ENCODE data around the gene FYN. TPM values are rescaled to one million over a fixed set of nuclear protein-coding genes. Genes with fewer than 3 reads are reported as not detected.

FYN gene
- total and polyA plus RNA-seq, 2 of the 8 experiments (the other 6 are each of a cell fraction or from before 2014, with no cell fraction given) = 46.8 to 97.2 TPM

- Histone ChIP-seq H3K79me1 (ENCODE audit: low read depth, low read length) (peaks cover 2% of the 10 kb centered on the region; the same call in 1 of the 2 replicates), H2BK20ac (ENCODE audit: low read length) (no peak overlapping the region), H4K20me1 (replicated peaks in 1 of 2; ENCODE audit: control insufficient read depth in 1 of 2, insufficient read depth in 2 of 2, low read length in 2 of 2) (peaks cover 1 to 3% of the 10 kb centered on the region in 2 experiments), H3K9me3 (ENCODE audit: insufficient read depth in 2 of 2, low read depth in 1 of 2, low read length in 1 of 2) (no peaks in the 10 kb centered on the region), H3K9ac (replicated peaks in 1 of 4; ENCODE audit: extremely low read depth in 1 of 4, low read depth in 3 of 4, low read length in 3 of 4) (no peak overlapping the region), H2BK12ac (ENCODE audit: low read depth, low read length) (no peak overlapping the region), H4K5ac (ENCODE audit: insufficient read length, low read depth, low read length) (no peak overlapping the region), H2AFZ (ENCODE audit: low read length) (no peak overlapping the region), H2BK120ac (replicated peaks; ENCODE audit: low read depth, low read length) (no peak overlapping the region), H3K56ac (replicated peaks; ENCODE audit: insufficient read length, low read depth, low read length) (no peak overlapping the region), H3K4me1 (replicated peaks in 1 of 4; ENCODE audit: control insufficient read depth in 3 of 4, insufficient read depth in 4 of 4, low read length in 3 of 4) (no peaks in the 10 kb centered on the region), H3K4me3 (ENCODE audit: extremely low read depth in 1 of 4, insufficient read depth in 2 of 4, low read depth in 3 of 4, low read length in 4 of 4) (no peak overlapping the region), H3K79me2 (ENCODE audit: control insufficient read depth in 1 of 2, insufficient read depth in 2 of 2, low read length in 2 of 2) (no peaks in the 10 kb centered on the region), H3K23ac (ENCODE audit: insufficient read length) (no peak overlapping the region), H4K8ac (ENCODE audit: extremely low read depth, insufficient read depth, low read length) (no peak overlapping the region), H2BK15ac (ENCODE audit: low read length) (no peak overlapping the region), H2AK5ac (ENCODE audit: low read depth, low read length) (no peak overlapping the region), H3K27ac (ENCODE audit: low read depth, low read length) (no peak overlapping the region), H3K18ac (ENCODE audit: extremely low read depth, low read length) (no peak overlapping the region), H3K23me2 (ENCODE audit: low read depth, low read length) (no peaks in the 10 kb centered on the region), H3K14ac (ENCODE audit: insufficient read length) (no peak overlapping the region), H3K4ac (replicated peaks; ENCODE audit: insufficient read length, low read depth, low read length) (no peak overlapping the region), H2BK5ac (ENCODE audit: low read depth, low read length) (no peak overlapping the region), H3K27me3 (replicated peaks in 1 of 4; ENCODE audit: control insufficient read depth in 3 of 4, extremely low read depth in 1 of 4, insufficient read depth in 3 of 4, low read length in 3 of 4) (no peaks in the 10 kb centered on the region), H4K91ac (replicated peaks; ENCODE audit: insufficient read length, low read length) (no peak overlapping the region), H3K4me2 (ENCODE audit: insufficient read depth in 1 of 2, low read depth in 2 of 2, low read length in 2 of 2) (no peak overlapping the region), H3K36me3 (ENCODE audit: control insufficient read depth in 2 of 4, insufficient read depth in 4 of 4, low read length in 3 of 4) (no peaks in the 10 kb centered on the region)
- FAIRE-seq = no peak
- ChIA-PET POLR2A (ENCODE audit: partially characterized antibody) (interaction anchor here (1.2 kb wide), 1 partner anchor 10 kb away, joined by 3 read pairs; no protein-coding TSS in a partner anchor), CTCF (ENCODE audit: partially characterized antibody) (interaction anchor here (2.2 kb wide), 1 partner anchor 28 kb away, joined by 6 read pairs; no protein-coding TSS in a partner anchor)
- TF ChIP-seq TEAD4 (IDR thresholded peaks at IDR 0.05; ENCODE audit: low read depth, low read length) (no peak), USF2 (IDR thresholded peaks at IDR 0.05; ENCODE audit: low read length) (no peak), TBP (IDR thresholded peaks at IDR 0.05; ENCODE audit: low read depth, low read length) (no peak), BRCA1 (IDR thresholded peaks at IDR 0.05; ENCODE audit: low read depth, low read length) (no peak), CTBP2 (IDR thresholded peaks at IDR 0.05; ENCODE audit: borderline replicate concordance, insufficient read depth, insufficient read length, low read length) (no peak)
- no peak for DNase-seq (ENCODE audit: low read depth in 1 of 2, low spot score in 2 of 2)
- WGBS, 2 experiments (ENCODE audit: extremely low coverage in 1 of 2, insufficient coverage in 1 of 2, insufficient read length in 1 of 2, insufficient replicate concordance in 2 of 2, low coverage in 1 of 2, low lambda C conversion rate in 2 of 2, missing lambda C conversion rate in 1 of 2) = 81% methylated on average over 2 of the region's 2 CpGs; no CpG with 5 or more reads in 1 of the 2 experiments
These were observed 44.4 kb downstream of the FYN start for GRCh38 chr6:111828809-111829208.
